ENCODE results near the gene PCDHGA8.
"Not testable (repeated sequence)": the region's sequence is repeated elsewhere in the genome, so short reads cannot be mapped to it uniquely, and the experiment has no call there.

PCDHGA8 gene

GRCh38 chr5:141399555-141400258 is 7.3 kb downstream of the PCDHGA8 start:
- in situ Hi-C loops (cut with MboI; ENCODE audit: low sequenced_read_pairs) = no loop called here

- in situ Hi-C loops (cut with MboI; ENCODE audit: low sequenced_read_pairs) = no loop called here
Measured at GRCh38 chr5:141402553-141403243, 10.3 kb downstream of the PCDHGA8 start, which contains the start of gene PCDHGA9. TSS of gene PCDHGA9 (plus strand) at chr5:141402778. CDS start at chr5:141402953, 175 bp downstream.

- in situ Hi-C loops (cut with MboI; ENCODE audit: low sequenced_read_pairs) = no loop called here
Measured at GRCh38 chr5:141403387-141403786, 11.0 kb downstream of the PCDHGA8 start.

- in situ Hi-C loops (cut with MboI; ENCODE audit: low sequenced_read_pairs) = not testable (repeated sequence)
Measured at GRCh38 chr5:141407790-141408505, 15.5 kb downstream of the PCDHGA8 start, which contains the start of gene PCDHGB6. TSS of gene PCDHGB6 (plus strand) at chr5:141408021. CDS start at chr5:141408203, 182 bp downstream.

- in situ Hi-C loops (cut with MboI; ENCODE audit: low sequenced_read_pairs) = no loop called here
Measured at GRCh38 chr5:141409598-141410306, 17.3 kb downstream of the PCDHGA8 start.

- in situ Hi-C loops (cut with MboI; ENCODE audit: low sequenced_read_pairs) = no loop called here
Measured at GRCh38 chr5:141411575-141411974, 19.1 kb downstream of the PCDHGA8 start.

GRCh38 chr5:141412854-141413539 is 20.6 kb downstream of the PCDHGA8 start, which contains the start of gene PCDHGA10:
TSS of gene PCDHGA10 (plus strand) at chr5:141412987. CDS start at chr5:141413176, 189 bp downstream.
- in situ Hi-C loops (cut with MboI; ENCODE audit: low sequenced_read_pairs) = no loop called here

GRCh38 chr5:141413540-141414069 is 21.2 kb downstream of the PCDHGA8 start:
- in situ Hi-C loops (cut with MboI; ENCODE audit: low sequenced_read_pairs) = no loop called here

- in situ Hi-C loops (cut with MboI; ENCODE audit: low sequenced_read_pairs) = not testable (repeated sequence)
Measured at GRCh38 chr5:141414548-141415274, 22.3 kb downstream of the PCDHGA8 start.

GRCh38 chr5:141415275-141415618 is 22.8 kb downstream of the PCDHGA8 start:
- in situ Hi-C loops (cut with MboI; ENCODE audit: low sequenced_read_pairs) = not testable (repeated sequence)

GRCh38 chr5:141417494-141418172 is 25.2 kb downstream of the PCDHGA8 start, which contains the start of gene PCDHGB7:
TSS of gene PCDHGB7 (plus strand) at chr5:141417677. CDS start at chr5:141417860, 183 bp downstream.
- in situ Hi-C loops (cut with MboI; ENCODE audit: low sequenced_read_pairs) = not testable (repeated sequence)

GRCh38 chr5:141419074-141419880 is 26.8 kb downstream of the PCDHGA8 start:
- in situ Hi-C loops (cut with MboI; ENCODE audit: low sequenced_read_pairs) = no loop called here

- in situ Hi-C loops (cut with MboI; ENCODE audit: low sequenced_read_pairs) = no loop called here
Measured at GRCh38 chr5:141420855-141421488, 28.5 kb downstream of the PCDHGA8 start, which contains the start of gene PCDHGA11. TSS of gene PCDHGA11 (plus strand) at chr5:141421051. CDS start at chr5:141421228, 177 bp downstream.

GRCh38 chr5:141421489-141421855 is 29.0 kb downstream of the PCDHGA8 start:
- in situ Hi-C loops (cut with MboI; ENCODE audit: low sequenced_read_pairs) = no loop called here

GRCh38 chr5:141422742-141423291 is 30.4 kb downstream of the PCDHGA8 start:
- in situ Hi-C loops (cut with MboI; ENCODE audit: low sequenced_read_pairs) = no loop called here

- in situ Hi-C loops (cut with MboI; ENCODE audit: low sequenced_read_pairs) = no loop called here
Measured at GRCh38 chr5:141427783-141428426, 35.5 kb downstream of the PCDHGA8 start.
